ENCODE results near the gene C1QL3.

DNA sequence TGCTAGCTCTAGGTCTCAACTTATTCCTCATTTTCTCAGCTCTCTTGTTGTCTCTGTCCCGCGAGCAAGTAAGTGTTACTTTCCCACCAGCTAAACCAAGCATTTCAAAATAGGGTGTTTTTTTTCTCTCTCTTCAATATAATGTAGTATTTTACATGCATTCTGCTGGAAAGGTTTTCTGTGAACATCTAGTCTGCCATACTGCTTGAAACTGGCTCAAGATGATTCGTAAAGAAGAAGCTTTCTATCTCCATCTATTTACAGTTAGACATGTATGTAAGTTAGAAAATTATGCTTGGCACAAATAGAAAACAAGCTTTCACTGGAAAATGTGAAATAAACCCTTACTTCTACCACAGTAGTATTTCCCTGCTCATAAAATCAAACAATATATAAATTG lies 31.2 kb downstream of the C1QL3 start:
- TF ChIP-seq CTCF (IDR thresholded peaks at IDR 0.05) = no peak
- TF ChIP-seq POLR2A (IDR thresholded peaks at IDR 0.05) = no peak
- no peak for TF ChIP-seq POLR2AphosphoS5 (IDR thresholded peaks at IDR 0.05)

All from upper lobe of left lung (tissue), 4 donors.